ENCODE data around the gene CNOT6. TPM values are rescaled to one million over a fixed set of nuclear protein-coding genes. Genes with fewer than 3 reads are reported as not detected.
A peak's percentile ranks its signal among the peaks of the same experiment; 100 is the strongest.

CNOT6 gene
- total and polyA plus RNA-seq, 3 donors from 2014 or later = 22.1 to 29.7 (median 28.9) TPM

- H3K4me3 ChIP-seq = no peak overlapping the region
- WGBS, 2 donors = 82 to 86% methylated on average over 19 to 24 of the region's 24 CpGs
- no peaks in the 10 kb centered on the region for H3K27me3 ChIP-seq
- no peaks in the 10 kb centered on the region for H3K9me3 ChIP-seq
- DNase-seq = peak; percentile 12
- no peaks in the 10 kb centered on the region for H3K36me3 ChIP-seq (ENCODE audit: low read depth, missing control alignments)
- intact Hi-C loops (cut with DNase I; ENCODE audit: low total_unique reads) = no loop called here
- H3K4me1 ChIP-seq = no peaks in the 10 kb centered on the region
- TF ChIP-seq POLR2A (IDR thresholded peaks at IDR 0.05) = no peak
- TF ChIP-seq CTCF (IDR thresholded peaks at IDR 0.05) = no peak
- no peak overlapping the region for H3K27ac ChIP-seq
Observed at GRCh38 chr5:180596668-180597231, 102.6 kb downstream of the CNOT6 start.

GRCh38 chr5:180598316-180598701, 104.1 kb downstream of the CNOT6 start:
- H3K9me3 ChIP-seq = no peaks in the 10 kb centered on the region
- intact Hi-C loops (cut with DNase I; ENCODE audit: low total_unique reads) = no loop called here
- TF ChIP-seq POLR2A (IDR thresholded peaks at IDR 0.05) = no peak
- TF ChIP-seq CTCF (IDR thresholded peaks at IDR 0.05) = no peak
- H3K27me3 ChIP-seq = no peaks in the 10 kb centered on the region
- DNase-seq = peak; percentile 9
- no peak overlapping the region for H3K4me3 ChIP-seq
- WGBS, 2 donors = 82 to 92% methylated on average over 4 to 9 of the region's 9 CpGs
- H3K27ac ChIP-seq = no peak overlapping the region
- H3K4me1 ChIP-seq = peaks cover 10% of the 10 kb centered on the region
- no peaks in the 10 kb centered on the region for H3K36me3 ChIP-seq (ENCODE audit: low read depth, missing control alignments)

GRCh38 chr5:180598797-180599589, 104.8 kb downstream of the CNOT6 start:
- 91 to 93% methylated on average over 10 to 16 of the region's 16 CpGs for WGBS, 2 donors

GRCh38 chr5:180599590-180599914, 105.4 kb downstream of the CNOT6 start:
- intact Hi-C loops (cut with DNase I; ENCODE audit: low total_unique reads) = no loop called here
- Histone ChIP-seq H3K9me3 (no peaks in the 10 kb centered on the region), H3K27me3 (no peaks in the 10 kb centered on the region), H3K27ac (no peak overlapping the region), H3K36me3 (ENCODE audit: low read depth, missing control alignments) (no peaks in the 10 kb centered on the region), H3K4me3 (no peak overlapping the region), H3K4me1 (peaks cover 10% of the 10 kb centered on the region)
- no peak for TF ChIP-seq POLR2A (IDR thresholded peaks at IDR 0.05)
- TF ChIP-seq CTCF (IDR thresholded peaks at IDR 0.05) = no peak
- 93 to 98% methylated on average over 5 to 6 of the region's 6 CpGs for WGBS, 2 donors
- DNase-seq = no peak

More at GRCh38 chr5:180598797-180599589, 104.8 kb downstream of the CNOT6 start:
- peaks cover 10% of the 10 kb centered on the region for H3K4me1 ChIP-seq
- no peak for TF ChIP-seq CTCF (IDR thresholded peaks at IDR 0.05)
- no peak for TF ChIP-seq POLR2A (IDR thresholded peaks at IDR 0.05)
- intact Hi-C loops (cut with DNase I; ENCODE audit: low total_unique reads) = no loop called here
- no peak overlapping the region for H3K27ac ChIP-seq
- H3K4me3 ChIP-seq = no peak overlapping the region
- DNase-seq = peak; percentile 12
- H3K36me3 ChIP-seq (ENCODE audit: low read depth, missing control alignments) = no peaks in the 10 kb centered on the region
- no peaks in the 10 kb centered on the region for H3K27me3 ChIP-seq
- no peaks in the 10 kb centered on the region for H3K9me3 ChIP-seq

All from testis (tissue), 3 donors.